Kidney capillary endothelial cell (primary cell): ENCODE measurements around the gene MEIOSIN.
A peak's percentile ranks its signal among the peaks of the same experiment; 100 is the strongest.
"Not testable (repeated sequence)": the region's sequence is repeated elsewhere in the genome, so short reads cannot be mapped to it uniquely, and the experiment has no call there.

Source experiments
- DNase-seq: peaks from one replicate; pipeline ENCODE4 v3.0.0-alpha.2; 2018; ENCODE audit warnings: low spot score

Gene MEIOSIN

DNA sequence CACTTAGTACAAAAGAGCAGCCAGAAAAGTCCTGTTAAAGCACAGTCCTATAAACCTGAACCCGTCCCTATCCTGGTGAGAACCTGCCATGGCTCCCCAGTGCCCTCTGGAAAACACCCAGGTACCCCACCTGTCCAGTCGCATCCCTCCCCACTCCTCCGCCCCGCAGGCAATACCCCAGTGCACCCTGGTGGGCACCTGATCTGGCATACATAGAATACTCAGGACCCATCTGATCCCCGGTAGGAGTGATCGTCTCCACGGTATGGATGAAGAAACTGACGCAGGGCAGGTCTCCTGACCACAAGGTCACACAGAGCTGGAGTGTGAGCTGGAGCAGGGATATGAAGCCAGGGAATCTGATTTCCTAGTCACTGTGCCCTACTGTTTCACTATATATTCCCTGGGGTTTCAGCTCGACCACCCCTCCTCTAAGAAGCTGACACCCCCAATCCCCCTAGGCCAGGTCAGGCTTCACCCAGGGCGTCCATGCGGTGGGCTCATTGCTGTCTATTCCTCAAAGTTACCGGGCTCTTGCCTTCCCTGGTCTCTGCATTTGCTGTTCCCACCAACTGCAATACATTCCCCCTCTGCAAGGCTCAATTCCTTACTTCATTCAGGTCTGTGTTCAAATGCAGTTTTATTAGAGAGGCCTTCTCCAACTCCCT, 15.1 kb upstream of the MEIOSIN start:
- no peak for DNase-seq

DNA sequence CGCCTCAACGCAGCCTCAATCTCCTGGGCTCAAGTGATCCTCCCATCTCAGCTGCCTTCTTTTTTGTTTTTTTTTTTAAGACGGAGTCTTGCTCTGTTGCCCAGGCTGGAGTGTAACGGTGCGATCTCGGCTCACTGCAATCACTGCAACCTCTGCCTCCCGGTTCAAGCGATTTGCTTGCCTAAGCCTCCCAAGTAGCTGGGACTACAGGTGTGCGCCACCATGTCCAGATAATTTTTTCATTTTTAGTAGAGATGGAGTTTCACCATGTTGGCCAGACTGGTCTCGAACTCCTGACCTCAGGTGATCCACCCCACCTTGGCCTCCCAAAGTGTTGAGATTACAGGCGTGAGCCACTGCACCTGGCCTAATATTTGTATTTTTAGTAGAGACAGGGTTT, 13.2 kb upstream of the MEIOSIN start:
- not testable (repeated sequence) for DNase-seq

DNA sequence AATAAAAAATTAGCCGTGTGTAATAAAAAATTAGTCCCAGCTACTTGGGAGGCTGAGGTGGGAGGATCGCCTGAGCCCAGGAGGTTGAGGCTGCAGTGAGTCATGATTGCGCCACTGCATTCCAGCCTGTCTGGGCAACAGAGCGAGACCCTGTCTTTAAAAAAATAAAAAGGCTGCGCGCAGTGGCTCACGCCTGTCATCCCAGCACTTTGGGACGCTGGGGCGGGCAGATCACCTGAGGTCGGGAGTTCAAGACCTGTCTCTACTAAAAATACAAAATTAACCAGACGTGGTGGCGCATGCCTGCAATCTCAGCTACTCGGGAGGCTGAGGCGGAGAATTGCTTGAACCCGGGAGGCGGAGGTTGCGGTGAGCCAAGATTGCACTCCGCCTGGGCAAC, 4.6 kb upstream of the MEIOSIN start:
- not testable (repeated sequence) for DNase-seq

DNA sequence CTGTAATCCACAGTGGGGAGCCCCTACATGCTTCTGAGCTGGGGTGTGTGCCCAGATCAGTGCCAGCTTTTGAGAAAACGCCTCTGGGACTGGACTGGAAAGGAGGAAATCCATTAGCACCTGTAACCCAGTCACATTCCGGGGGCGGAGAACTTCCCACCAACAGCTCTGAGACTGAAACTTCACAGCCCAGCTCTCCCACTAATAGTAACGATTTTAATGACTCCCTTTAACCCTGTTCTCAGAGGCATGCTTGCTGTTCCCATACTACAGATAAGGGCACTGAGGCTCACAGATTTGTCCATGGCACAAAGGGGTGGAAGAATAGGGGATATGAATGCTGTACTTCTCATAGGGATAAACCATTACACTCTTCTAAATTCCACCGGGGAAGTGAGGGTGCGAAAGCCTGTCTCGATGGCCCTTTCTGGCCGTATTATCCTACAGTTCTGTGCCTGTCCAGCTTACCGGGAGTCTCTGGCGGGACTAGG, 3.4 kb upstream of the MEIOSIN start:
- DNase-seq = no peak

DNA sequence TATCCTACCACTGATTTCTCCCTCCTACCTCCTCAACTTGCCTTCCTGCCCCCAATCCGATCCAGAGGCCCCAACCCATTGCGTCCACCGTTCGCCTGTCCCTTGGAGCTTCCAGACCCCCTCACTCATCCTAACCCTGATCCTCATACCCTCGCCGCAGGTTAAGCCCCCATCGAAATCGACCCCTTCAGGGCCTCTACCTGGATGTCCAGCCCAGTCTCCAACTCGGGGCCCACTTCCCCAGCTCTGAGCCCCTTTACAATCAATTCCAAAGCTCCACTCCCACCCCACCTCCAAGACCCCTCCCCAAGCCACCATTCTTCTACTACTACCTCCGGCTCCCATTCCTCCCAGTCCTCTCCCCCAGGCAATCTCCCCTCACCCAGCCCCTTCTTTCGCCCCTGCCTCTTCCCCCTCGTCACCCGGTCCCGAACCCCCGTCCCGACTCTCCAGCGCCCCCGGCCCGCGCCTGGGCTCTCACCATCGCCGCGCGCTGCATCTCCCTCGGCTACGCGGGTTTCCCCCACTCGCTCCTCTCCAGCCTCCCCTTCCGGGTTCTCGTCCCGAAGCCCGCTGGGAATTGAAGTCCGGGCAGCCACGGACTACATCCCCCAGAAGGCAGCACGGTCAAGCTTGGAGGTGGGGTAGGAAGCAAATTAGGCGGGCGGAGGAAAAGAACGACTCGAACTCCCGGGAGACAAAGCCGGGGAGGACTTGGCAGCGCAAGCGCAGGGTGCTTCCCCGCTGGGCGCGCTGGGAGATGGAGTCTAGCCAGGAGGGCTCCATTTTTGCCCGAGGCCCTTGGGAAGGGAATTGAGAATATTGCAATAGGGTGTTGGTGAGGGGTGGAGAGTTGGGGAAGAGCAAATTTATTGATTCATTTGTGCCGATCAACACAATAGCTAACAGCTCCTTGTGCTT, 2.6 kb upstream of the MEIOSIN start, which contains the start of gene FBXO46:
TSS of gene FBXO46 (minus strand) at position 529 of the 921 bp plus-strand sequence. CDS start 17,401 bp downstream, outside the sequence.
- DNase-seq = peak; percentile 95

DNA sequence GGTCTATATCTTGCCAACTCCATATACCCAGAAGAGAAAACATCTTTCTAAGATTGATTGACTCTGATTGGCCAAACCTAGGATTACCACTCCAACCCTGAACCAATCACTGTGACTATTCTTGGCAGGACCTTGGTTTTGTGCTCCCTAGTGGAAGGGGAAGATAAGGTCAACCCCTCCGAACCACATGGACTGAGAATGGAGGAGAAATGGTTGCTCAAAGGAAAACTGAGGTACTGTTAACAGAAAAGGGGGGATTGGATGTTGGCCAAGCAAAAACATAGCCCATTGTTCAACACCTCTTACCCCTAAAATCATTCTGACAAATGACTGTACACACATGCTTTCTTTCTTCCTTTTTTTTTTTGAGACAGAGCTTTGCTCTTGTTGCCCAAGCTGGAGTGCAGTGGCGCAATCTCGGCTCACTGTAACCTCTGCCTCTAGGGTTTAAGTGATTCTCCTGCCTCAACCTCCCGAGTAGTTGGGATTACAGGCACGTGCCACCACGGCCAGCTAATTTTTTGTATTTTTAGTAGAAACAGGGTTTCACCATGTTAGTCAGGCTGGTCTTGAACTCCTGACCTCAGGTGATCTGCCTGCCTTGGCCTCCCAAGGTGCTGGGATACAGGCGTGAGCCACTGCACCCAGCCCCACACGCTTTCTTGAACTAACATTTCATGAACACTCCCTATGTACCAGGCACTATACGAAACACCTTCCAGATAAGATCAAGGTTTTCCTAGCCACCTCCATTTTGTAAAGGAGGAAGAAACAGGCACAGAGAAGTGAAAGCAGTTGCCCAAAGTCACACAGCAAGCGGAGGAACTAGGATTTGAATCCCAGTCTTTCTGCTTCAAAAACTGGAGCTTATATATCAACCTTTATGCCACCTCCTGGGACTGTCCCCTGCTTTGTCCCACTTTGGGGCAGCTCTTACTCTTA, 6.5 kb downstream of the MEIOSIN start:
- no peak for DNase-seq

DNA sequence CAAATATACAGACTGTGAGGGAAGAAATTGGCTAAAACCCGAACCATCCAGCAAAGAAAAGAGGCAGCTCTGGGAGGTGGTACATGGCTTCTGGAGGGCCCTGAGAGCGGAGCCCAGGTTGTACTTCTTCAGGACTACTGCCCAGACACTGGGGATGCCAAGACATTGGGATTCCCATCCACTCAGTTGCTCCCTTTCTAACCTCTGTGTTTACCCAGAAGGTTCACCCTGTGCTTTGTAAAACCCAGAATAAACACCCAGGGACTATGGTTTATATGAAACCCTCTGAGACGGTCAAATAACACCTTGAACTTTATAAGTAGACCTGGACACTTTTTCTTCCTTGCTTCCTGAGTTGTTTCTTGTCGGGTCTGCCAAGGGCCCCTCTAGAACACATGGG, 9.7 kb downstream of the MEIOSIN start:
- DNase-seq = no peak

DNA sequence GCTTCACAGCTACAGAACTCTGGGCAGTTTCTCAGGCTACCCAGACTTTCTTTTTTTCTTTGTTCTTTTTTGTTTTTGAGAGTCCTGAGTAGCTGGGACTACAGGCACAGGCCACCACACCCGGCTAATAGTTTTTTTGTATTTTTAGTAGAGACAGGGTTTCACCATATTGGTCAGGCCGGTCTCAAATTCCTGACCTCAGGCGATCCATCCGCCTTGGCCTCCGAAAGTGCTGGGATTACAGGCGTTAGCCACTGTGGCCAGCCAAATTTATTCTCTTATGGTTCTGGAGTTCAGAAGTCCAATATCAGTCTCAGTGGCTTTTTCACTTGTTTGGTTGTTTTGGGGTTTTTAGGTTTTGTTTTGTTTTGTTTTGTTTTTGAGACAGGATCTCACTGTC, 12.4 kb downstream of the MEIOSIN start:
- no peak for DNase-seq

DNA sequence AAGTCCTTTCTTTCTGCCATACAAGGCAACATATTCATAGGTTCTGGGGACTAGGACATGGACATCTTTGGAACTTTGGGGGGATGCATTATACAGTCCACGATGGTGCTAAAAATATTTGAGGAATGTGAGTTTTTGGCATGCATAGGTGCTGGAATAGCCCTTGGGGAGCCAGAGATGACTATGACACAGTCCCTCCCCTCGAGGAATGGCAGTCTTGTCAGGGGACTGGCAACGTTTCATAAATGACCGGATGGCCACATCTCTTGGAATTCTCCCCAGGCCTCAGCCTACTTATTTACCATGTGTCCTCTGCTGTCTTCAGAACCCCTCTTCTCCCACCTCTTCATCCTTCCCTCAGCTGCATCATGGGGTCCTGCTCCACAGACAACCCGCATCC, 13.6 kb downstream of the MEIOSIN start:
- no peak for DNase-seq

DNA sequence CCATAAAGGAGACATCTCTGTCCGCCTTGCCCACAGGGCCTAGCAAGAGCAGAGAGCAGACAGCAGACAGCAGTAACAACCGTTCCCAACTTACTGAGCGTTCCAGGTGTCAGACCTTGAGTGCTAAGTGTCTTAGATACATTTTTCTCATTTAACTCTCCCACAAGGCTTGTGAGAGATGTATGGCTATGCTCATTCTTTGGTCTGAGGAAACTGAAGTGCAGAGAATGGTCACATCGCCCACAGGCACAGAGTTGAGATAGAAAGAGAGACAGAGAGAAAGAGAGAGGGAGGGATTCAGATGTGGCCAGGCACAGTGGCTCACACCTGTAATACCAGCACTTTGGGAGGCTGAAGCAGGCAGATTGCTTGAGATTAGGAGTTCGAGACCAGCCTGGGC, 14.3 kb downstream of the MEIOSIN start:
- no peak for DNase-seq

DNA sequence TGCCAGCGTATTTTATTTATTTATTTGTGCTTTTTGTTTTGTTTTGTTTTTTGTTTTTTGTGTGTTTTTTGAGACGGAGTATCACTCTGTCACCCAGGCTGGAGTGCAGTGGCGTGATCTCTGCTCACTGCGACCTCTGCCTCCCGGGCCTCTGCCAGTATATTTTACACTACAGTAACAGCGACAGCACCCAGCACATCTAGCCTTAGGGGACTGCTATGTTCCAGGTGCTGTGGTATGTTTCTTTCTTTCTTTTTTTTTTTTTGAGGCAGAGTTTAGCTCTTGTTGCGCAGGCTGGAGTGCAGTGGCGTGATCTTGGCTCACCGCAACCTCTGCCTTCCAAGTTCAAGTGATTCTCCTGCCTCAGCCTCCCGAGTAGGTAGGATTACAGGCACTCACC, 18.2 kb downstream of the MEIOSIN start:
- DNase-seq = not testable (repeated sequence)

DNA sequence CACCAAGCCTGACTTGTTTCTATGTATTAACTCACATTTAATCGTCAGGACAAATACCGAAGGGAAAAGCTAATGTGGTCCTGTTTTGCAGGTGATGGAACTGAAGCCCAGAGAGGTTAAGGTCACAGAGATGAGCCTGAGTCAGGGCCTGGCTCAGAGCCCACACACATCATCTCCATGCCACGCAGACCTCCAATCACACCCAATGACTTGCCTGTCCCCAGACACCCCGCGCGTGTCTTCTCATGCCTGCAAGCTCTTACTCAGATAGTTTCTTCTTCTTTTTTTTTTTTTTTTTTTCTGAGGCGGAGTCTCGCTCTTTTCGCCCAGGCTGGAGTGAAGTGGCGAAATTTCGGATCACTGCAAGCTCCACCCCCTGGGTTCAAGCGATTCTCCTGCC, 19.4 kb downstream of the MEIOSIN start:
- DNase-seq = no peak

DNA sequence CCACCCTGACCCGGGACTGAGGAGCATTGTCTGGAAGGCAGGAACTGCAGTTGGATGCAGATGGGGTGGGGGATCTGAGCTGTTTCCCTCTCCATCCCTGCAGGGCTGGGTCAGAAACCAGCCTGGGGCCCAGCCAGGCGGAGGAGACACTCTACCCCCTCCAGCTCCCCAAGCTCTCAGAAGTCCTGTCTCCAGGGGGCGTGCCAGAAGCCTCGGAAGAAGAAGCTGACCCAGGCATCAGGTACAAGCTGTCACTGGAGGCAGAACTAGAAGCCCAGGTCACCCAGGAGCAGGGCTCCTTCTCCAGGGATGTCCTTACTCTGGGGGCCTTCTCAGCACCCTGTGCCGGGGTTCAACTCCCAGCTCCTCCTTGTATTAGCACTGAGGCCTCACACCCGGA, 20.3 kb downstream of the MEIOSIN start:
- no peak for DNase-seq

DNA sequence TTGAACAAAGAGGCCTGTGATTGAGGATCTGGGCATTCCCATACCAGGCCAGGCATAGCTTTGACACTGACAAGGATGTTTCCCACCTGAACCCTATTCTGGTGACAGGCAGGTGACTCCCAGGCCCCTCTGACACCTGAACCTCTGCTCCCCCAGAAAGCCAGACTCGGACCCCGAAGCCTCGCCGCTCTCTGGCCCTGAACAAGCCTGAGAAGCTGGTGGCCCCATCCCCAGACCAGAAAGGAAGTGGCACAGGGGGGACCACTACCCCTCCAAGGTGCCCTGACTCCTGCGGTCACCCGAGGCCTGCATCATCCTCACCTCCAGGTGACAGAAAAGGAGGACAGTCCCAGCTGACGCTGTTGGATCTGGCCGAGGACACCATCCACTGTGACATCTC, 21.1 kb downstream of the MEIOSIN start:
- DNase-seq = no peak

DNA sequence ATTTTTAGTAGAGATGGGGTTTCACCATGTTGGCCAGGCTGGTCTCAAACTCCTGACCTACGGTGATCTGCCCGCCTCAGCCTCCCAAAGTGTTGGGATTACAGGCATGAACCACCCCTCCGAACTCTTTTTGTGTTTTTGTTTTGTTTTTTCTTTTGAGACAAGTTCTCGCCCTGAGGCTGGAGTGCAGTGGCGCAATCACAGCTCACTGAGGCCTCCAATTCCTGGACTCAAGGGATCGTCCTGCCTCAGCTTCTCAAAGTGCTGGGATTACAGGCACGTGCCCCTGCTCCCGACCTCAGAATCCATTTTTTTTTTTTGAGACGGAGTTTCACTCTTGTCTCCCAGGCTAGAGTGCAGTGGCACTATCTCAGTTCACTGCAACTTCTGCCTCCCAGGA, 24.5 kb downstream of the MEIOSIN start:
- no peak for DNase-seq

DNA sequence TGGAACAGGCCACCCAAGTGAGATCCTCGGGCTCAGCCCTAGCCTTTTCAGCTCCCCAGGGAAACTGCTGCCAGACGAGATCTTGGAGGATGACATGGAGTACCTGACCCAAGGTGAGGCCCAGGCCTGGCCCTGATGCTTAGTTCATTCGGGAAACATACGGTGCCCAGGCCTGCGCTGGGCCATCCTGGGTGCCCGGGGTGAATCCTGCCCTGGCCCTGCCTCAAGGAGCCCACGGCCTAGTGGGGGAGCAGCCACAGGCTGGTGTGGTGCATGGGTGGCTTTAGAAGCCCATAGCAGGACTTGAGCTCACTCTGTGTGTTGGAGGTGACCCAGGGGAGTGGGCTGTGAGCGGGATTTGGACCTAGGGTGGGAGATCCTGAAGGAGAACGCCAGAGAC, 25.7 kb downstream of the MEIOSIN start:
- no peak for DNase-seq

DNA sequence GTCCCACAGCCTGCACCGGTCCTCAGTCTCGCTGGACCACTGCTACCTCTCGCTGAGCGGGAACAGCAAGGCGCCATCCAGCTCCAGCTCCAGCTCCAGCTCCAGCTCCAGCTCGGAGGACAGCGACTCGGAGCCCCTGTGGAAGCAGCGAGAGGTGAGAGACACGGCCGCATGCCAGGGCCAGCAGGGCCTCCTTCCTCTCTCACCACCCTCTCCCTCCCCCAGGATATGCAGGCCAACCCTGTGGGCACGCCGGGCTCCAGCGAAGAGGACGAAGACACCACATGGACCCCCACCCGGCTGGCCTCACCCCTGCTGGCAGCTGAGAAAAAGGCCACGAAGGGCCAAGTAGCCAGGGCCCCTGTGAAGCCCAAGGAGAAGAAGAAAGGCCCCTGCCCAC, 28.5 kb downstream of the MEIOSIN start:
- no peak for DNase-seq

DNA sequence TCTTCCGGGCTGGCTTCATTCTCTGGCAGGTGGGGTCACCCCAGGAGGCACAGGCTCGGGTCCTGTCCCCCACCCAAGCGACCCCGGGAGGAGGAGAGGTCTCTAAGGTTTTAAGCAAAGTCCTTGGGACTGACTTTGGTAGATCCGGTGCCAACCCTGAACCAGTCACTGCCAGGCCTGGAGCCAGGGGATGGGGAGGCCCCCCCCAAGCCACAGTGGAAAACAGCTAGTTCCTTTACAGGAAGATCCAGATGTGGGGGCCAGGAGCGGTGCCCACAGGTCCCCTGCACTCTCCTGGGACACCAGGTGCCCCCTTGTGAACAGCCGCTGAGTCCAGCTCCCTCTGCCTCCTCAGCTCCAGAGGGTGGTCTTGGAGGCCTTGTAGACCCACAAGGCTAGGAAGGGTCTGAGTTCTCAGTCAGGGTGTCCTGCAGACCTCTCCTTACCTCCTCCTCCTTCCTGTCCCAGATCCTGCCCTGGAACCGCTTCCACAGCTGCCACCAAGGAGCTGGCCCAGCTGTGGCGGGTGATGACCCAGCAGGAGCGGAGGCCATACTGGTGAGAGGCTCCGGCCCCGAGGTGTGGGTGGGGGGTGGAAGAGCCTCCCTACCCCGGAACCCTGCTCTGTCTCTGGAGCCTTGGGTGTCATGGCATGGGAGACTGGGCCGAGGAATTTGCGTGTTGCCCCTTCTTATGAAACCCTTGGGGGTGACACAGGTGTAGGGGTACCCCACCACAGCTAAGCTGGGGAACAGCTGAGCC, 29.8 kb downstream of the MEIOSIN start:
- DNase-seq = no peak

DNA sequence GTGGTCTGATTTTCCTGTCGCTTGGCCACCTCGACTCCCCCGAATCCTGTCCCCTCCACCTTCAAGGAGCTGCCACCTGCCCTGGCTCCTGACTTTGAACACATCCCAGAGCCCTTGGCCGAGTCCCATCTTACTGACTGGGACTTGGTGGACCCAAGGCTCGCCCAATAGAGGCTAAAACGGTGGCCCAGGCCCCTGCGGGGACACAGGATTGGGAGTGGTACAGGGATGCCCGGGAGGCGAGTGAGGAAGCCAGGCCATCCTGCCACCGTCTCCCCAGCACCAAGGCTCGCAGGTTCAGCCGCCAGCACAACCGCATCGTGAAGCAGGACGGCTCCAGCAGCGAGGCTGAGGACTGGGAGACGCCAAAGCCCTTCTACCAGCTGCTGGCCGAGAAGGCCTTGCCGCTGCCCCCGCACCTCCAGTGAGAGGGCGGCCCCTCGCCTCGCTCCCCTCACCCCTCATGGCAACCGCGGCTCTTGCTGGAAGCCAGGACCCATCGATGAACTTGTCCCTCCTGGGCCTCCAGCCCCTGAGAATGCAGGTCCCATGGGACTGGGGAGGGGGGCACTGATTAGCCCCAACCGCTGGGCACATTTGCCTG, 30.6 kb downstream of the MEIOSIN start:
- DNase-seq = no peak

DNA sequence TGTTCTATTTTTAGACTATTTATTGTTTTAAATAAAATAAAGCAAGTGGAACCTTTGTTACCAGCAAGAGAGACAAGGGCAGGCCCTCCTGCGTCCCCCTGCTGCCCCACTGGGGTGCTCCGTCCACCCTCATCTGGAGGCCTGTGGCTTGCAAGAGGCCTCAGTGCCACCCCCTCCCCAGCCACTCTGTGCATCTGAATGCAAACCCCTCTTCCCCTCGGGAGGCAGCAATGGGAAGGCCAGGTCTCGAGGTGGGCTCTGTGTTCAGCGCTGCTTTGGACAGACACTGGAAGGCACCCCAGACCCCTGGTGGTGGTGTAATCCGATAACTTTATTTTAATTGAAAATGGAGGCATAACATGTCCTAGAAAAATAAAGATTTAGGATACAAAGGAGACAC, 31.2 kb downstream of the MEIOSIN start:
- no peak for DNase-seq
